ENCODE data around the gene KLF6. TPM values are rescaled to one million over a fixed set of nuclear protein-coding genes. Genes with fewer than 3 reads are reported as not detected.

KLF6 gene
- 95.5 and 109 TPM in 2 replicates for total RNA-seq
- long read RNA-seq, full-length matches to known transcripts: 187 of 256 reads
- long read RNA-seq, partial matches to known transcripts: 7 of 256 reads
- long read RNA-seq, other reads (novel, unspliced or antisense): 62 of 256 reads

GRCh38 chr10:3784510-3785250, at the start of gene KLF6:
KLF6 (minus strand) TSS chr10:3785209; CDS start chr10:3785014, 195 bp downstream.
- Mint-ChIP-seq H3K9me3 (ENCODE audit: low read depth) (peaks cover 2% of the 10 kb centered on the region), H3K27ac (peak within 1 kb of the TSS; percentile 99), H3K4me1 (ENCODE audit: low read depth) (peaks cover 36% of the 10 kb centered on the region), H3K27me3 (no peaks in the 10 kb centered on the region), H3K4me3 (ENCODE audit: low read depth) (peak within 1 kb of the TSS; percentile 91), H3K36me3 (ENCODE audit: insufficient read depth) (peaks cover 24% of the 10 kb centered on the region)
- DNase-seq (ENCODE audit: low spot score, unreplicated experiment): peak; percentile 42
- no peak for TF ChIP-seq CTCF (IDR thresholded peaks at IDR 0.05; ENCODE audit: unreplicated experiment)

- Mint-ChIP-seq H3K4me1 (ENCODE audit: low read depth) (peaks cover 23% of the 10 kb centered on the region), H3K36me3 (ENCODE audit: insufficient read depth) (no peaks in the 10 kb centered on the region), H3K27ac (no peak overlapping the region), H3K9me3 (ENCODE audit: low read depth) (no peaks in the 10 kb centered on the region), H3K27me3 (peaks cover 6% of the 10 kb centered on the region), H3K4me3 (ENCODE audit: low read depth) (no peak overlapping the region)
- no peak for DNase-seq (ENCODE audit: low spot score, unreplicated experiment)
- no peak for TF ChIP-seq CTCF (IDR thresholded peaks at IDR 0.05; ENCODE audit: unreplicated experiment)
Measured at GRCh38 chr10:3834404-3834803, 49.4 kb upstream of the KLF6 start.

GRCh38 chr10:3833046-3833445, 48.0 kb upstream of the KLF6 start:
- no peak for TF ChIP-seq CTCF (IDR thresholded peaks at IDR 0.05; ENCODE audit: unreplicated experiment)

GRCh38 chr10:3832022-3832786, 47.2 kb upstream of the KLF6 start:
- DNase-seq (ENCODE audit: low spot score, unreplicated experiment): no peak
- H3K4me3 Mint-ChIP-seq (ENCODE audit: low read depth): no peak overlapping the region
- no peaks in the 10 kb centered on the region for H3K9me3 Mint-ChIP-seq (ENCODE audit: low read depth)
- H3K27me3 Mint-ChIP-seq: peaks cover 6% of the 10 kb centered on the region
- H3K36me3 Mint-ChIP-seq (ENCODE audit: insufficient read depth): no peaks in the 10 kb centered on the region
- H3K27ac Mint-ChIP-seq: no peak overlapping the region
- peaks cover 24% of the 10 kb centered on the region for H3K4me1 Mint-ChIP-seq (ENCODE audit: low read depth)
- TF ChIP-seq CTCF (IDR thresholded peaks at IDR 0.05; ENCODE audit: unreplicated experiment): no peak

More at GRCh38 chr10:3833046-3833445, 48.0 kb upstream of the KLF6 start:
- Mint-ChIP-seq H3K4me3 (ENCODE audit: low read depth) (no peak overlapping the region), H3K36me3 (ENCODE audit: insufficient read depth) (no peaks in the 10 kb centered on the region), H3K4me1 (ENCODE audit: low read depth) (peaks cover 24% of the 10 kb centered on the region), H3K27me3 (peaks cover 6% of the 10 kb centered on the region), H3K27ac (no peak overlapping the region), H3K9me3 (ENCODE audit: low read depth) (no peaks in the 10 kb centered on the region)
- DNase-seq (ENCODE audit: low spot score, unreplicated experiment): no peak

- Mint-ChIP-seq H3K9me3 (ENCODE audit: low read depth) (no peaks in the 10 kb centered on the region), H3K27ac (no peak overlapping the region), H3K36me3 (ENCODE audit: insufficient read depth) (no peaks in the 10 kb centered on the region), H3K27me3 (peaks cover 6% of the 10 kb centered on the region), H3K4me1 (ENCODE audit: low read depth) (peaks cover 24% of the 10 kb centered on the region), H3K4me3 (ENCODE audit: low read depth) (no peak overlapping the region)
- DNase-seq (ENCODE audit: low spot score, unreplicated experiment): no peak
- no peak for TF ChIP-seq CTCF (IDR thresholded peaks at IDR 0.05; ENCODE audit: unreplicated experiment)
Measured at GRCh38 chr10:3831608-3832007, 46.6 kb upstream of the KLF6 start.
